GM13977 (cell line): Measurements from ENCODE around the gene NEMF.
"Not testable (repeated sequence)": the region's sequence is repeated elsewhere in the genome, so short reads cannot be mapped to it uniquely, and the experiment has no call there.

Experiments
- DNase-seq: peaks from one replicate; pipeline ENCODE4 v3.0.0; 2012; ENCODE audit warnings: low spot score
- CTCF ChIP-seq: IDR thresholded peaks from 2 replicates; pipeline ENCODE4 v1.5.1; 2012; ENCODE audit warnings: mild to moderate bottlenecking, control low read depth; ENCODE audit not compliant: insufficient read depth; ENCODE audit errors: extremely low read depth, missing control alignments
- in situ Hi-C: fragments of 300-500 bp; cut with MboI; formaldehyde crosslinking; loops from one replicate; pipeline ENCODE4 v1.12.0; 2022; ENCODE audit warnings: low sequenced_read_pairs, low pct_unique_long_range_greater_than_20kb, mixed read lengths, inconsistent platforms; ENCODE audit not compliant: unreplicated experiment

The NEMF gene

GRCh38 chr14:49816844-49817243 is 35.7 kb downstream of the NEMF start:
- DNase-seq: no peak
- TF ChIP-seq CTCF: no peak
- in situ Hi-C loops: no loop called here

GRCh38 chr14:49816118-49816517 is 36.5 kb downstream of the NEMF start:
- in situ Hi-C loops, DNase-seq: not testable (repeated sequence)

GRCh38 chr14:49808780-49809179 is 43.8 kb downstream of the NEMF start:
- in situ Hi-C loops: no loop called here
- no peak for DNase-seq
- TF ChIP-seq CTCF: no peak

- DNase-seq: no peak
- TF ChIP-seq CTCF: no peak
- in situ Hi-C loops: no loop called here
These were observed 56.6 kb downstream of the NEMF start for GRCh38 chr14:49796025-49796424.

- in situ Hi-C loops: no loop called here
- TF ChIP-seq CTCF: no peak
- DNase-seq: no peak
These were observed 60.0 kb downstream of the NEMF start for GRCh38 chr14:49792618-49793017.

GRCh38 chr14:49786315-49786714 is 66.3 kb downstream of the NEMF start:
- DNase-seq: no peak
- TF ChIP-seq CTCF: no peak
- in situ Hi-C loops: no loop called here

GRCh38 chr14:49783394-49784014 is 69.1 kb downstream of the NEMF start:
- in situ Hi-C loops: no loop called here
- TF ChIP-seq CTCF: no peak
- DNase-seq: no peak

GRCh38 chr14:49781040-49781439 is 71.5 kb downstream of the NEMF start:
- in situ Hi-C loops, DNase-seq: not testable (repeated sequence)
